K562 (cell line): ENCODE data around the gene ADGRB2. TPM values are rescaled to one million over a fixed set of nuclear protein-coding genes. Genes with fewer than 3 reads are reported as not detected.
A peak's percentile ranks its signal among the peaks of the same experiment; 100 is the strongest.

ENCODE experiments used
- ATAC-seq: fragments of 200-7000 bp; cut with Tn5 transposase; 3 replicates; pipeline ENCODE4 v1.9.1; 2020; ENCODE audit warnings: moderate library complexity
- BruUV-seq: library from RNA; stranded (reverse); fragments of 400-500 nt; replicated peaks from 2 replicates; lab custom pipeline; 2021; lab: Mats Ljungman, UMichigan
- CTCF ChIA-PET: fragments of 300-600 bp; formaldehyde crosslinking; extraction: SDS; loops from one replicate; lab custom pipeline; 2021; ENCODE audit warnings: low intra/inter-chr PET ratio; lab: Yijun Ruan, JAX
- POLR2A ChIA-PET: fragments of 300-600, 350-650 bp; sonication (Branson Sonifier 250); formaldehyde crosslinking; extraction: SDS; loops from one replicate; lab custom pipeline; 2021; ENCODE audit warnings: antibody characterized with exemption, inconsistent platforms; lab: Yijun Ruan, JAX
- DNase-seq, 4 experiments: peaks; one replicate each; pipeline versions ENCODE4 v3.0.0 to v3.0.0-alpha.2; 2011 to 2018; ENCODE audit warnings: low spot score in 3 of 4, mixed read lengths in 3 of 4; ENCODE audit errors: extremely low read depth in 1 of 4
- FAIRE-seq: peaks from 2 replicates; lab custom pipeline; 2011; peaks lifted over from hg19 to GRCh38; lab: Jason Lieb, UNC
- H2AFZ ChIP-seq: 2 replicates; pipeline ENCODE4 v1.6.0; 2011; ENCODE audit warnings: low read depth, low read length, control low read depth, inconsistent platforms
- H3K27ac ChIP-seq: fragments of 200-600 bp; 3 replicates; pipeline ENCODE4 v1.8.0; 2011; ENCODE audit warnings: low read depth, mild to moderate bottlenecking, control low read depth, inconsistent platforms, low read length, moderate library complexity, mixed read lengths; ENCODE audit errors: extremely low read depth
- H3K27me3 ChIP-seq, 2 experiments: fragments of 300-600 bp in 1 of 2; 2 replicates in 1 of 2; 3 replicates in 1 of 2; pipeline versions ENCODE4 v1.6.0 to v1.8.0; 2011; ENCODE audit warnings: inconsistent platforms in 2 of 2, low read length in 2 of 2, mild to moderate bottlenecking in 1 of 2, mixed read lengths in 1 of 2, moderate library complexity in 1 of 2; ENCODE audit not compliant: control insufficient read depth in 2 of 2, insufficient read depth in 2 of 2
- H3K36me3 ChIP-seq: fragments of 300-600 bp; 3 replicates; pipeline ENCODE4 v1.8.0; 2011; ENCODE audit warnings: mild to moderate bottlenecking, low read length, inconsistent platforms; ENCODE audit not compliant: control insufficient read depth, insufficient read depth
- H3K4me1 ChIP-seq, 2 experiments: fragments of 200-600 bp in 1 of 2; replicated peaks in 1 of 2; 2 replicates in 1 of 2; 3 replicates in 1 of 2; pipeline versions ENCODE4 v1.5.1 to v1.8.0; 2011; ENCODE audit warnings: inconsistent platforms in 2 of 2, low read length in 2 of 2, mild to moderate bottlenecking in 1 of 2, mixed read lengths in 1 of 2, moderate library complexity in 1 of 2; ENCODE audit not compliant: control insufficient read depth in 2 of 2, insufficient read depth in 2 of 2
- H3K4me2 ChIP-seq: 2 replicates; pipeline ENCODE4 v1.6.1; 2011; ENCODE audit warnings: low read length, control low read depth, inconsistent platforms, mixed read lengths; ENCODE audit not compliant: insufficient read depth
- H3K4me3 ChIP-seq: fragments of 200-600 bp; sonication (generic), shearing (Covaris generic); 2 replicates; pipeline ENCODE4 v1.5.1; 2016; ENCODE audit warnings: control low read depth, inconsistent platforms
- H3K79me2 ChIP-seq: fragments of 200-600 bp; 3 replicates; pipeline ENCODE4 v1.8.0; 2011; ENCODE audit warnings: low read length, inconsistent platforms; ENCODE audit not compliant: control insufficient read depth, insufficient read depth
- H3K9ac ChIP-seq, 2 experiments: 2 replicates each; pipeline versions ENCODE4 v1.6.0 to v1.6.1; 2011; ENCODE audit warnings: low read depth in 2 of 2, low read length in 2 of 2, control low read depth in 1 of 2, inconsistent platforms in 1 of 2, mild to moderate bottlenecking in 1 of 2, mixed read lengths in 1 of 2; ENCODE audit not compliant: insufficient read depth in 1 of 2
- H3K9me1 ChIP-seq: one replicate; pipeline ENCODE4 v1.6.0; 2011; ENCODE audit warnings: inconsistent platforms, mild to moderate bottlenecking, low read length, moderate library complexity; ENCODE audit not compliant: control insufficient read depth, insufficient read depth
- H3K9me3 ChIP-seq: replicated peaks from 2 replicates; pipeline ENCODE4 v1.5.1; 2011; ENCODE audit warnings: low read depth, low read length, inconsistent platforms; ENCODE audit not compliant: control insufficient read depth, insufficient read depth
- H4K20me1 ChIP-seq: replicated peaks from 2 replicates; pipeline ENCODE4 v1.6.1; 2011; ENCODE audit warnings: low read length, inconsistent platforms, mixed read lengths; ENCODE audit not compliant: control insufficient read depth, insufficient read depth
- E2F4 ChIP-seq: sonication (generic); formaldehyde crosslinking; IDR thresholded peaks from 2 replicates; pipeline ENCODE4 v1.8.0; 2022; ENCODE audit warnings: mild to moderate bottlenecking, low read depth, missing genetic modification reagents
- RBM25 ChIP-seq: fragments of 200-400 bp; formaldehyde crosslinking; IDR thresholded peaks from 2 replicates; pipeline ENCODE4 v1.6.1; 2018; ENCODE audit warnings: low read length, low read depth, moderate library complexity; ENCODE audit not compliant: severe bottlenecking
- RBM39 ChIP-seq: fragments of 200-400 bp; formaldehyde crosslinking; optimal IDR thresholded peaks from 2 replicates; pipeline ENCODE3; 2018; ENCODE audit warnings: low read depth, low read length
- RFX5 ChIP-seq: IDR thresholded peaks from 2 replicates; pipeline ENCODE4 v1.6.1; 2011; ENCODE audit warnings: low read depth, mild to moderate bottlenecking, improper control_type of control experiment, low read length
- ZBED1 ChIP-seq: IDR thresholded peaks from 2 replicates; pipeline ENCODE4 v1.6.1; 2014
- ZBTB26 ChIP-seq: fragments of 450-650 bp; formaldehyde crosslinking; IDR thresholded peaks from 2 replicates; pipeline ENCODE4 v1.4.0; 2022; ENCODE audit warnings: missing genetic modification characterization
- ZBTB40 ChIP-seq, 2 experiments: fragments of 450-650 bp in 1 of 2; sonication (generic) in 1 of 2; formaldehyde crosslinking in 1 of 2; IDR thresholded peaks; 2 replicates each; pipeline versions ENCODE4 v1.7.1 to v1.9.0; 2016 to 2022; ENCODE audit warnings: inconsistent platforms in 1 of 2, mild to moderate bottlenecking in 1 of 2, missing genetic modification reagents in 1 of 2
- ZFP91 ChIP-seq: sonication (generic); formaldehyde crosslinking; IDR thresholded peaks from 2 replicates; pipeline ENCODE4 v1.8.0; 2022; ENCODE audit warnings: mild to moderate bottlenecking, missing genetic modification reagents
- ZNF253 ChIP-seq: fragments of 250-450 bp; sonication (Bioruptor Pico); conservative IDR thresholded peaks from 2 replicates; pipeline ENCODE4 v1.6.1; 2021; ENCODE audit warnings: mild to moderate bottlenecking
- WGBS: fragments of 100-300 bp; shearing (Covaris generic); methylation state at CpG from one replicate; pipeline ENCODE4 v1.1.6; 2016; ENCODE audit warnings: low coverage, mixed read lengths; ENCODE audit not compliant: insufficient coverage; ENCODE audit errors: missing lambda C conversion rate; 5-methylcytosine and 5-hydroxymethylcytosine counted together
- in situ Hi-C: fragments of 300-500 bp; cut with MboI; formaldehyde crosslinking; loops from 4 replicates; pipeline ENCODE4 v1.15.0; 2018; ENCODE audit warnings: inconsistent platforms, mixed read lengths
- intact Hi-C: fragments of 100-400 bp; cut with micrococcal nuclease; formaldehyde crosslinking; loops from 2 replicates; pipeline ENCODE4 v1.14.2; 2022
- polyA plus RNA-seq, 8 experiments: library from polyadenylated mRNA; depleted of rRNA in 4 of 8; stranded (reverse) in 5 of 8; unstranded in 3 of 8; fragments of >200 nt; fragmentation: Nextera tagmentation in 2 of 8; fragmentation: Illumina TruSeq in 1 of 8; extraction: Ambion mirVana in 2 of 8; extraction: Trizol in 1 of 8; gene quantifications; 2 replicates each; pipeline versions ENCODE4 v1.2.1 to v1.2.3, GENCODE V29; 2011 to 2014; ENCODE audit warnings: inconsistent platforms in 1 of 8, missing spikeins in 1 of 8
- total RNA-seq, 7 experiments: library from RNA; depleted of rRNA in 6 of 7; stranded (reverse); fragments of >200 nt in 6 of 7; fragmentation: Illumina TruSeq in 2 of 7; extraction: Trizol in 2 of 7; gene quantifications; 2 replicates each; pipeline versions ENCODE4 v1.2.1 to v1.2.3, GENCODE V29; 2011 to 2021; ENCODE audit warnings: low replicate concordance in 1 of 7

Gene ADGRB2
- total and polyA plus RNA-seq, 9 of the 15 experiments (the other 6 are each of a cell fraction or from before 2014, with no cell fraction given), result 0.04 to 0.23 (median 0.20) TPM; not detected in 2

GRCh38 chr1:31691446-31691845, 72.7 kb downstream of the ADGRB2 start:
- Histone ChIP-seq H3K27ac (no peak overlapping the region), H3K9me3 (no peaks in the 10 kb centered on the region), H3K4me3 (no peak overlapping the region), H4K20me1 (peaks cover 44% of the 10 kb centered on the region; the same call in 1 of the 2 replicates), H3K4me1 (peaks cover 0 to 6% of the 10 kb centered on the region in 2 experiments; a peak in 1 of 5 replicates), H3K4me2 (no peak overlapping the region), H3K9ac (peak overlapping the region in 1 of 2 experiments; percentile 36; a peak in 1 of 4 replicates), H3K9me1 (no peaks in the 10 kb centered on the region), H3K36me3 (no peaks in the 10 kb centered on the region), H3K79me2 (no peaks in the 10 kb centered on the region), H2AFZ (no peak overlapping the region), H3K27me3 (peaks cover 14 to 49% of the 10 kb centered on the region in 2 experiments; a peak in 4 of 5 replicates)
- intact Hi-C loops (no loop called here), in situ Hi-C loops (no loop called here)
- 0% methylated on average over 3 of the region's 4 CpGs for WGBS
- no TSS peak for BruUV-seq
- ChIA-PET POLR2A (interaction anchor here (0.6 to 1.4 kb wide), 5 partner anchors 8 to 959 kb away, joined by 3 to 5 read pairs (median 4); partner anchors contain the start of gene RBBP4), CTCF (no interaction called here)
- FAIRE-seq (no peak), ATAC-seq (no peak), DNase-seq (no peak)
- no peak for TF ChIP-seq ZNF253 (CRISPR knock-in tag)
- TF ChIP-seq RBM25, result no peak
- no peak for TF ChIP-seq ZFP91
- TF ChIP-seq ZBED1, result no peak
- no peak for TF ChIP-seq RFX5
- no peak for TF ChIP-seq ZBTB26 (CRISPR knock-in tag)
- no peak for TF ChIP-seq E2F4
- TF ChIP-seq RBM39, result no peak
- TF ChIP-seq ZBTB40 (IDR thresholded peaks at IDR 0.05), result no peak
- TF ChIP-seq ZBTB40 (CRISPR knock-in tag; IDR thresholded peaks at IDR 0.05), result no peak
